Superior temporal gyrus (tissue), 1 donor: ENCODE data around the gene RFX6.

ENCODE experiments used
- DNase-seq: peaks from one replicate; pipeline ENCODE4 v3.0.0-alpha.2; 2016; ENCODE audit errors: extremely low spot score

The RFX6 gene

GRCh38 chr6:116888732-116889360 lies 11.8 kb downstream of the RFX6 start:
- no peak for DNase-seq

DNA sequence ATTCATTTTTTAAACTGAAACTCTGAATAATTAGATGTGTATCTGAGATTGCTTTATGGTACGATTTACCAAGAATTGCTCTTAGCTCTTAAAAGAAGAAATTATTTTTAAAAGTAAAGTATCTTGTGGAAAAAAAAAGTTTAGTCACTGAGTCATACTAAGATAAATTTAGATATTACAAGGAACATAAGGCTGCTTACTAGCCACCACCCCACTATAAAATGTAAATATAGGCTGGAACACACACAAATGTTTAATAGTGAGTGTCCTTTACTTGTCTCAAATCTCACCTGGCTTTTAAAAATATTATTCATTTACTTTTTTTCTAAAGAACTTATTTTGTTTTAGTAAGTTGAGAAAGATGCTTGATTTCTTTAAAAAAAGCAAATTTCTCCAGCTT lies 17.6 kb downstream of the RFX6 start:
- no peak for DNase-seq

DNA sequence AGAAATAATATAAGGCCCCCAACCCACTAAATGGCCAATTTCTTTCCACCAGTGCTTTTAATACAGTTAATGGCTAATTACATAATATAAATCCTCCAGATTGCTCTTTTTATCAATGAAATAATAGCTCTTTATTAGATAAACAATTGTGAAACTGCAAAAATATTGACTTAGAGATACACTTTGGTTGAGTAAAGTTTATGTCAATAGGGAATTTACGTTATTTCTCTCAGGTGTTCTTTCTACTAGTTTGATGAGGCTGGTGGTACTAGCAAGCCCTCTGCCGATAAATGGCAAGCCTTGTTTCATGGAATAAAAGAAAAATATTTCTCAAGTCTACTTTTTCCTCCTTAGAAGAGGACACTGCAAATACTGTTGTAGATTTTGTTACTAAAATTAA lies 18.9 kb downstream of the RFX6 start:
- no peak for DNase-seq

DNA sequence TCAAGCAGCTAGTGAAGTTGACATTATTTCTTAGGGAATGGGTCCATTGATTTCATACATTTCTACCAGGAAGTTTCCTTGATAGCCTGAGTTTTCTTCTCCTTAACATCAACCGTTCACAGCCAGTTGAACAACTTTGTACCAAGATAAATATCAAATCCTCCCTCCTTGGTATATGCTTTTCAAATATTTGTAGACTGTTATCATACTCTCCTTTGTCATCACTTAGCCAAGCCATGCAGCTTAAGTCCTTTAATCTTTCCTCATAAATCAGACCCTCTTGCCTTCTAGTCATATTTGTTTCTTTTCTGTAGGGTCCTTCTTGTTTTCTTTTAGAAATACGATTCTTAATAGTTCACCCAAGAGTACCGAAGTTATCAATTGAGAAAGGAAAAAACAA lies 25.6 kb downstream of the RFX6 start:
- DNase-seq: no peak

GRCh38 chr6:116922853-116923548 lies 46.0 kb downstream of the RFX6 start:
- no peak for DNase-seq

DNA sequence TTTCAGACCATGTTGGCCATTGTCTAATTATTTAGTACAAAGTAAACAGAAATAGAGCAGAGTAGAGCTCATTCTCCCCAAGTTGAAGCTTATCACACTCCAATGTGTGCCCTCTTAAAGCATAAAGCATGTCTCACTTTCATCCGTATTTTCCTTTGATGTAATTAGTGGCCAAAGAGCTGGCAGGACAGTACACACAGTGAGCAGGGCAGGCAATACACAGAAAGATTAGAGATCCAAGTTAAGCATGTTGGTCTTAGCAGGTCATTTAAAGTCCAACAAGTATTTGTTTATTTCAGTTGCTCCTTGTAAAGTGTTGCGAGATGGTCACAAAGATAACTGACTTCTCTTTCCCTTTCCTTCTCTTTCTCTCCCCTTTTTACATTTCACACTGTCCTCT lies 47.2 kb downstream of the RFX6 start:
- no peak for DNase-seq

DNA sequence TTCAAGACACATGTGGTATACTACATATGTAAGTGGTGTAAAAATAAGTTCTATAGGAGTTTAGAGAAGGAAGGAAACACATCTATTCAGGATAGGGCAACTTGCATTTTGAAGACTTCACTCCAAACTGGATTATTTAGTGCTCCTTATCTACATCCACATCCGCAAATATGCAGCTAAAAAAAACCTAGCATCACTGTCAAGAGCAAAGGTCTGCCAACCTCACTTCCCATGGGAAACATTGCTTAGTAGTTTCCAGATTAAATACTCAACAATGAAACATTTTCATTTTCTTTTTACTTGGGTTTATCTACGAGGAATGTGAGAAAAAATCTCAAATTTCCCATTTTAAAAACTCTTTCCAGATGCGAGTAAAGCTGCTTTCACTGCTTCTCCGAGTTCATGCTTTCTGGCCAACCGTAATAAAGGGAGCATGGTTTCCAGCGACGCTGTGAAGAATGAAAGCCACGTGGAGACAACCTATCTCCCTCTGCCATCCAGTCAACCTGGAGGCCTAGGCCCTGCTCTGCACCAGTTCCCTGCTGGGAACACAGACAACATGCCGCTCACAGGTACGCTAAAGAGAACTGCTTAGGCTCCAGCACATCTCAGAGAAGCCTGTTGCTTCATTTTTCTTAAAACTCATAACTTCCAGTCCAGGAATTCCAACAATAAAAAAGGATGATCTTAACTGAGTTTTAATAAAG lies 48.2 kb downstream of the RFX6 start:
- no peak for DNase-seq

DNA sequence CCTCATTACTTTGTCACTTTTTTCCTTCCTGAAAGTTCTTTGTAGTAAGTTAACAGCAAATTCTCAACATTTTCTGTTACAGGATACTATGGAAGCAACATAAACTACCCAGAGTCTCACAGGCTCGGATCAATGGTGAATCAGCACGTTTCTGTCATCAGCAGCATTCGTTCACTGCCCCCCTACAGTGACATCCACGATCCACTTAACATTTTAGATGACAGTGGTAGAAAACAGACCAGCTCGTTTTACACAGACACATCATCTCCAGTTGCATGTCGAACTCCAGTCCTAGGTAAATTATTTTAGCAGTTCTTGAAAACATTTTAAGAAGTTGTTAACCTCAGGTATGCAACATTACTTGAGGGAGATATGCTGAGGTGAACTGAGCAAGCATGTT lies 51.6 kb downstream of the RFX6 start:
- no peak for DNase-seq

DNA sequence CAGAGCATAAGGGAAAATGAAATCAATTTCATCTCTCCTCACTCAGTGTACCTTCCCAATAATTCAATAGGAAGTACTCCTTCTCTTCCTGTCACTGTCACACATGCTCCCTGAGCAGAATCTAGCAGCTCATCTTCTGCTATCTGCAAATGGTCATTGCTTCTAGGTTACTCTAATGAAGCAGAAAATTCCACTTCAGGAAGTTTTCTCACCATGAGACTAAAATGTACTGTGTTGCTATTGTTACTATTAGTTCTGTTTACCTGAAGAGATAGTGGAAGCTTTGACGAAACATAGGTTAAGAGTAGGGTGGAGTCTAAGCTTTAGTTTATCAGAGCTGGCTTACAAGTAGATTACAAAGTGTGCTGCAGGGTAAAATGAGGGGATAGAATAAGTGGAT lies 52.8 kb downstream of the RFX6 start:
- DNase-seq: no peak

DNA sequence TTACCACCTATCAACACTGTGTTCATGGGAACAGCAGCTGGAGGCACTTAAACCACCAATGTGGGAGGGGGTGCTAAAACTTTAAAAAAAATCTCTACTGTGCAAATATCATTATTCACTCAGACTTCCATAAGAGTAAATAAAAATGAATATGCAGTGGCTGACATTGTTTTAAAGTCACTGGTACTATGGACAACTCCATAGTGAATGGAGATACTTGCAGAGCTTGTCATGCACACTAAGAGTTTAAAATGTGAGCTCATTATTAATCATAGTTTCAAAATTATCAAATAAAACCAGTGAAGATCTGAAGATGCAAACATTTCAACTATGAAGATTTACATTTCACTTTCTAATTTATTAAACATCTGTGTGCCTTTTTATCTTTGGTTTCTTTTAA lies 54.4 kb downstream of the RFX6 start:
- no peak for DNase-seq

GRCh38 chr6:116932496-116932895 lies 55.5 kb downstream of the RFX6 start:
- no peak for DNase-seq

DNA sequence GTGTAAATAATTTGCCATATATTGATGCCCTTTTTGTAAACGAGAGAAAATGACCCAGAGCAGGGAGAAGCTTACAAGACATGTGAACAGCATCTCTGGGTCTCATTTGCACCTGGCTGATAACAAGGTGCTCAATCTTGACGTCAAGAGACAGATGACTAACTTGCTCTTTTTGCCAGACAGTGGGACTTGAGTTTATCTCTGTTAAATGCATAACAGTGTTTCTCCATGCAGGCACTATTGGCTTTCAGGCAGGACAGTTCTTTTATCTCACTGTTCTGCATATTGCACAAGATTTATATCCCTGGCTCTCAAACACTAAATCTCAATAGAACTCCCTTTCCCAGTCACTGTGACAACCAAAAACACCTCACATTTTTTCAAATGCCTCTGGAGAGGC lies 56.4 kb downstream of the RFX6 start:
- DNase-seq: no peak

- DNase-seq: no peak
These were observed 61.3 kb downstream of the RFX6 start for GRCh38 chr6:116938305-116938704.

GRCh38 chr6:116941727-116942126 lies 64.7 kb downstream of the RFX6 start:
- no peak for DNase-seq

DNA sequence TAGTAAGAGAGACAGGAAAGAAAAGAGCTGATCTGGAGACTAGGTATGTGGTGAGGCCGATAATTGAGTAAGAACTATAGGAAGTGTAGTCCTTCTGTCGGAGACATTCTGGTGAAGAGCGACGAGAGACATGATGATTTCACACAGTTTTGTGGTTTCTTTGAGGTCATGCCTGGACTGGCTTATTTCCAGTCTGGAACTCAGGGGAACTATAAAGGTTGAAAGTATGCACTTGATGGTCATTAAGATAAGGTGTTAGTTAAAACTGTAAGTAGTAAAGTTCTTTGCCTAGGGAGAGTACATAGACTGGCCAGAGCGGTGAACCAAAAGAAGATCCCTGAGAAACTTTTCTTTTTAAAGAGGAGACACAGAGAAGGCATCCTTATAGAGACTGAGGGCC lies 68.8 kb downstream of the RFX6 start:
- no peak for DNase-seq

DNA sequence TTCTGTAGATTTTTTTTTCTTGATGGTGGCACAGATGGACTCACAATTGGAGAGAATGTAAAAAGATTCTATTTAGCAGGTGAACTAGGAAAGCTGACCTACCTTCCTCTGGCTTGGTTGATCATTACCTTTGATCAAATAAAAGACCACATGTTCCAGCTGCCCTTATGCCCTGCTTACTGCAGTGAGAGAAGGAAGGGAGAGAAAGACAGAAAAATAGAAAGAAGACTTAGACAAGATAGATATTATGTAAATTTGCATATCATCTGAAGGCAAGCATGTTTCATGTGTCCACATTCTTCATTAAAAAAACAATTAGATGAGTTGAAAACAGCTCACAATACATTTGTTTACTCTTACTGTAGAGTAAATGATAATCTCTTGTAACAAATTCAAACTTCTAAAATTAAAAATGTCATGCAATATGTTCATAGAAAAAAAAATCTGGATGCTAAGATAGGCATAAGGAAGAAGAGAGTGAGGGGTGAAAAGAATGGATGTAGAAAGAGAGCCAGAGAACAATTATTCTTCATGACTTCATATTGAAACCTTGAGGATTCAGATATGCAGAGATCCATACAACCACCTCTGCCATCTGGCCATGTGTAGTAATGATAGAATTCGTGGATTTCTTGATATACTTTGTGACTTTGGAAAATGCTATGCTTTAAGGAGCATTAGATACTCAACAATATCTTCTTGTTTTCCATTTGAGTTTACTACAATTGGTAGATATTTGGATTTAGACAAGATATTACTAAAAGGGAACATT lies 71.7 kb downstream of the RFX6 start:
- no peak for DNase-seq

DNA sequence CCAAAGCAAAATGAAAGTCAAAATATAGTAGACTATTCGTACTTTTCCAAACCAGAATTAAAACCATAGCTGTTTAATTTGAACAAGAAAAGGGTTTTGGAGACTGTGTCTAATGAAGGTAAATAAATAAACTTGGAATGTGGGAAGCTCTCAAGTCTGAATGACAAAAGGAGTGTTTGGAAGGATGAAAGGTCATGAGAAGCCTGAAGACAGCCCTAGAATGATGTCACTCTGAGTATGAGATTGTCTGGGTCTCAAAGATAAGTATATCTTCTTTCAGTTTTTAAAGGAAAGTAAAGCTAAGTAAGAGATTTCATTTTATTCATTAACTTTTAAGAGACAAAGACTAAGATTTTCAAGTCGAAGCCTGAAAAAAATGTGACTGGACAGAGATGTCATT lies 72.9 kb downstream of the RFX6 start:
- DNase-seq: no peak

GRCh38 chr6:116954335-116954734 lies 77.3 kb downstream of the RFX6 start:
- DNase-seq: no peak

DNA sequence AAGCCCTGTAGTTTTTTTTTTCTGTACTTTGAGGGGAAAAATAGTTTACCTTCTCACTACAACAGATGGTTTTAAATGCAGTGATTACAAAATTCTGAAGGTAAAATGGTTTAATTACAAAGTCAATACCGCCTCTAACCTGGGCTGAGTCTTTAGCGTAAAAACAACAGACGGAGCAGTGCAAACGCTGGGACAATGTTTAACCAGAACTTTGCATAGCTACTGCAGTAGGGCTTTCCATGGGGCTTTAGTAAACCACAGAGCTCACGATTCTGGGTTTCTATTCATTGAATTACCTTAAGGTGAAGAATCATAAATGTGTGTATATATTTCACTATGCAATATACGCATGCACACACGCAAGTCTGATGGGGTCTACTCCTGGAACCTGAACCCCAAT lies 77.9 kb downstream of the RFX6 start:
- DNase-seq: no peak

- DNase-seq: no peak
These were observed 78.7 kb downstream of the RFX6 start for GRCh38 chr6:116955773-116956172.

DNA sequence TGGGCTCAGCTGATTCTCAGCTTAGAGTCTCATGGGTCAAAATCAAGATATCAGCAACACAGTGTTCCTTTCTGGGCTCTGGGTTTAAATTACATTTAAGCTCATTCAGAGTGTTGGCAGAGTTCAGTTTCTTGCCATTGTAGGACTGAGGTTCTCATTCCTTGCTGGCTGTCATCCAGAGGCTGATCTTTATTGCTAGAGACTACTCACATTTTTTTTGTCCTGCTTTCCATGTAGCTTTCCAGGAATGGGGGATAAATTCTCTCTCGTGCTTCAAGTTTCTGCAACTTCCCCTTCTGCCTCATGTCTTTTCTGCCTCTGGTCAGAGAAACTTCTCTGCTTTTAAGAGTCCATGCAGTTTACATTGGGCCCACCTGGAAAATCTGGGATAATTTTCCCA lies 86.9 kb downstream of the RFX6 start:
- no peak for DNase-seq
